Fibroblast of the conjunctiva (primary cell): ENCODE measurements around the gene OSCP1.
A peak's percentile ranks its signal among the peaks of the same experiment; 100 is the strongest.

Source experiments
- DNase-seq: peaks from one replicate; pipeline ENCODE4 v3.0.0-alpha.2; 2010; ENCODE audit warnings: low read depth

OSCP1 gene

GRCh38 chr1:36401602-36402503 is 48.4 kb downstream of the OSCP1 start:
- no peak for DNase-seq

GRCh38 chr1:36400825-36401601 is 49.2 kb downstream of the OSCP1 start:
- peak; percentile 14 for DNase-seq

- DNase-seq, result no peak
Observed at GRCh38 chr1:36400514-36400824, 49.8 kb downstream of the OSCP1 start.

- no peak for DNase-seq
Observed at GRCh38 chr1:36398370-36398977, 51.8 kb downstream of the OSCP1 start.

- DNase-seq, result peak; percentile 68
Observed at GRCh38 chr1:36397378-36398230, 52.6 kb downstream of the OSCP1 start, which contains the start of gene LSM10. Gene LSM10 (minus strand): TSS chr1:36397908. CDS start chr1:36394129, 3,779 bp downstream.

- DNase-seq, result no peak
Observed at GRCh38 chr1:36397083-36397377, 53.2 kb downstream of the OSCP1 start.

- no peak for DNase-seq
Observed at GRCh38 chr1:36396359-36396758, 53.9 kb downstream of the OSCP1 start.

- DNase-seq, result no peak
Observed at GRCh38 chr1:36393686-36394085, 56.6 kb downstream of the OSCP1 start.

GRCh38 chr1:36392836-36393235 is 57.4 kb downstream of the OSCP1 start:
- no peak for DNase-seq

GRCh38 chr1:36391271-36391670 is 59.0 kb downstream of the OSCP1 start:
- DNase-seq, result no peak

GRCh38 chr1:36390411-36390810 is 59.8 kb downstream of the OSCP1 start:
- DNase-seq, result no peak

GRCh38 chr1:36389999-36390398 is 60.3 kb downstream of the OSCP1 start:
- no peak for DNase-seq

- DNase-seq, result no peak
Observed at GRCh38 chr1:36389261-36389660, 61.0 kb downstream of the OSCP1 start.

GRCh38 chr1:36387141-36387949 is 62.9 kb downstream of the OSCP1 start:
- DNase-seq, result peak; percentile 86

- DNase-seq, result peak; percentile 100
Observed at GRCh38 chr1:36386265-36387140, 63.7 kb downstream of the OSCP1 start.

GRCh38 chr1:36385410-36386264 is 64.6 kb downstream of the OSCP1 start, which contains the start of gene STK40:
Gene STK40 (minus strand): TSS chr1:36385924. CDS start chr1:36361332, 24,592 bp downstream.
- peak; percentile 100 for DNase-seq

- DNase-seq, result no peak
Observed at GRCh38 chr1:36384542-36385409, 65.5 kb downstream of the OSCP1 start.

- no peak for DNase-seq
Observed at GRCh38 chr1:36383240-36383639, 67.0 kb downstream of the OSCP1 start.
